ENCODE measurements around the gene CACNA1C.

Gene CACNA1C

DNA sequence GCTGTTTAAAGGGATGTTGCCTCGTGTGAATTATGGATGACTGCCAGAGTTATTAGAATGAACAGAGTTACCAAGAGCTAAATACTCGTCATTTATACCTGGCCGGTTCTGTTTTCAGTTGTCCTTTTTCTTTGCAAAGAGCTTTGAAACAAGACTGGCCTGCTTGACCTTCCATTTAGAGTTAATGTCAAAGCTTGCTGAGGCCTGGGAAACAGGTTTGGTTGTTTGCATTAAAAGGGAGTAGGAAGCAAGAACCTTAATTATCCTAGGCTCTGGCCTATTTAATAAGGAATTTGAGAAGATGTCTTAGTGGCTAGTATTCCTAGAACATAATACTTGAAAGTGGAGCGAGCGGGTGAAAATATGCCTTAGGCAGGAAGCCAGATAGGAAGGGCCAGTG, 233.3 kb downstream of the CACNA1C start:
- DNase-seq = no peak

DNA sequence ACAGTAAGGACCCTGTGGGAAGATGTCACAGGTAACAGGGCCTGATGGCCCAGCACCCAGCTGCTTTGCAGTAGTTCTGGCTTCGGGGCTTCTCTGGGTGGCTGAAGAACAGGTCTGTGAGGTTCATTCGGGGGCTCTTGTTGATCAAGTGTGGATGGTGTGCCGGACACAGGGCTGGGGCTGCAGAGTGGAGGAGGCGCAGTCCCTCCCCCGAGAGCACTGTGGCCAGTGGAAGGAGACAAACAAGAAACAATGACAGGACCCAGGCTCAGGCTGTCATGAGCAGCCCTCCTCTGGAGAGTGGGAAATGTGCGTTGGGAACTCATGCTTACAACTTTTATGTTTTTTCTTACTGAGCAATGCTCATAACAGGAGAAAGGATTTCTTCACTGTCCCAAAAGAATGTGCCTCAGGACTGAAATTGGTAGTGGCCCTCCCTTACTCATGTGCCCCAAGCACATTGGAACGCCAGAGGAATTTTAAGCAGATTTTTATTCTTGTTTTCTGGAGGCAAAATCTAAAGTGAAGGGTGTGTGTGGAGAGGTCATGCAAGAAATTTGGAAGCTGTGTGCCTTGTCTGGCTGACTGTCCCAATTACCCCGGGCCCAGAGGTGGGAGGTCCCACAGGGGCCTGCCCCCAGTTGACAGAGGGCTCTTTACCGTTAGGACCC, 233.8 kb downstream of the CACNA1C start:
- DNase-seq = peak; percentile 80

DNA sequence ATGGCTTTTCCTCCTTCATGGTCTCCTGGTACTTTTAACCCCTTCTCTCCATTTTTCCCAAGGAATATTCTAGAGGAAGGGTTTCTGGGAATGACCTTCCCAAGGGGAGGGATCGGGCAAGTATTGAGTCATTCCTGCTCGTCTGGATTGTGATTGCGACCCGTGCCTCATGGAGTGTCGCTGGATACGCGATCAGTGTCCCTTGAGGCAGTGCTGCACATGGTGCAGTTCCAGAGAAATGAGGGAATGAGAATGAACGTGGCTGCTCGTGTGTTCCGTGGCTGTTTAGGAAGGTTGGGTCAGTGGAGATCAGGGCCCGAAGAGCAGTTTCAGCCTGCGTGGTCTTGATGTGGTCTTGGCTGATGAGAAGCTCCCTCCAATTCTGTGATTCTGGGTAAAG, 234.4 kb downstream of the CACNA1C start:
- DNase-seq = no peak

DNA sequence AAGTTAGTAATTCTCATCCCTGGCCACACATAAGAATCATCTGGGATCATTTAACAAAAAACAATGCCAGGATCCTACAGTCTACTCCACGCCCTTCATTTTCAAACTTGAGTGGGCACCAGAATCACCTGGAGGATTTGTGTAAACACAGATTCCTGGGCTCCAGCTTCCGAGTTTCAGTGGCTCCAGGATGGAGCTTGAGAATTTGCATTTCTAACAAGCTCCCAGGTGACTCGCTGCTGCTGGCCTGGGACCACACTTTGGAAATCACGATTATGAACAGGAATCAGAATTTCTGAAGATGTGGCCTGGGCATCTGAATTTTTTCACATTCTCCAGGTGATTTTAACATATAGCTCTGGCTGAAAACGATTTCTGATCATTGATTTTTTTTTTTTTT, 234.8 kb downstream of the CACNA1C start:
- DNase-seq = no peak

DNA sequence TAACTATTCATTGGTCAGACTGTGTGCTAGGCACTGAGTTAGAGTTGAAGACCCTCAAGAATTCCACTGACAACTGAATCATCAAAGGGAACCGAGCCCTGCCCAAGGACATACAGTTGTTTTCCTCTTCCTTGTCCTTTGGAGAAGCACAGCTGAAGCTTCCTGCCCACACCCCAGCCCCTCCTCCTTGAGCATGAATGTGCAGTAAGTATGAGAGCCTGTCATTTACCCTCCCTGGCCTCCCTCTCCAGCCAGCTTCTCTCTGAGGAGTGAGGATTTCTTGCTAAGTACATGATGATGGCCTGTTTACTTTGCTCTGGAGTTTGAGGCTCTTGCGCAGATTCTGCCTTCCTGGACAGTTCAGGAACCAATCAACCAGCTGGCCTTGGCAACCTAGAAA, 235.2 kb downstream of the CACNA1C start:
- DNase-seq = peak; percentile 68

DNA sequence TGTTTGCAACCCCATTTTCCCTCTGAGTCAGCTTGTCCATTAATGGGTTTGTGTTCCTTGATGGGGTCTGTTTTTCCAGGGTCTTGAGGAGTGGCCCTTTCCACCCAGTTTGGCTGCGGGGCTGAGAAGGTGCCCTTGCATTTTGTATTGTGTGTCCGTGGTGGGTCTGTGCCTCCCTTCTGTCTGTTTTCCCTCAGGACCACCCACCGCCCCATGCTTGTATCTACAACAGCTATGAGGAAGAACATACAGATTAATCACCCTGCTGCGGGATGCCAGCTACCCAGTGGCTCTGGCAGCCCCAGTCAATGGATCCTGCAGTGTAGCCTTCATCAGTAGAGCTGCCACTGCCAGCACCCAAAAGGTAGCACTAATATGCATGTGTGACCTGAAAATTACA, 235.7 kb downstream of the CACNA1C start:
- no peak for DNase-seq

DNA sequence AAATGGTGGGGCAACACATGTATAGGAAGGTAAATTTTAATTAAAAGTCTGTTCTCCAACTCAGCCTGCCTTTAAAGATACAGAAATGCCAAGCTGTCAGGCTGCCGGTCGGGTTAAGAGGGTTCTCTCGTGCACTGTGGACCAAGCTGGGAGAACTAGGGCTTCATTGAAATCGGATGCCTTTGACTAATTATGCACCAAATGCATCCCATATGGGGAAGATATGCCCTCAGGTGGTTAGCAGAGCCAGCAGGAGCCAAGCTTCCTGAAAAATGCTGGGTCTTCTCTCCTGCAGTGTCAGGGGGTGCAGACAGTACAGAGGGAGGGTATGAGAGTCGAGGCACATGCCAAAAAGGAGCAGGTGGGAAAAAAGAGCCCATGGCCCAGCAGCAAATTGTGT, 236.1 kb downstream of the CACNA1C start:
- DNase-seq = no peak

DNA sequence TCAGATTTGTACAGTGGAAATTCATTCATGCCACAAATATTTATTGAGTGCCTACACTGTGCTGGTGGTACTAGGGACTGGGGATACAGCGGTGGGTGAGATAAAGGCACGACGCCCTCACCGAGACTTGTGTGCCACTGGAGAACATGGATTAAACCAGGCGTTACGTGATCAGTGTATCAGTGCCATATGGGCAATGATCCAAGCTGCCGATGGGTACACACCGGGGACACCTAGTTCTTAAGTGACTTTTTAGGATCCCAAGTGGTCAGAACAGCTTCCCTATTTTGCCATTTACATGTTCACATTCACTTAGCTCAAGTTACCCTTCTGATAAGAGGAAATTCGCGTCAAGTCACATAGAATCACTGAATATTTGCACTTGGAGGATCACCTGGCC, 236.7 kb downstream of the CACNA1C start:
- no peak for DNase-seq

DNA sequence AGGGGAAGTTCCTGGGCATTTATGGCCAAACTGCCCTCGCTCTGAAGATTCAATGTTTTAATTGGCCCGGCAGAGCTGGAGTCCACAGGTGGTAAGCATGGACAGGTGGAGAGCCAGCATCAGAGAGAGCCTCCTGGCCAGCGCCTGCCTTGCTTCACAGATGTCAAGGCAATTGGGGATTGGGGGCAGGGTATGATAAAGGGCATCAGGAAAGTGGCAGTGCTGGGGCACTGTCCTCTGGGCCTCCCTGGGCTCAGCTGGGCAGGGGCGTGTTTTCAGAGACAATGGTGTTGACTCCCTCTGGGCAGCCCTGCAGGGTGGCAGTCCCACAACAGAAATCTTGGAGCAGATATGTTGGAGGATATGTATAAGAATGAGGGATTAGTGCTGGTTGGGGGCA, 237.3 kb downstream of the CACNA1C start:
- no peak for DNase-seq

DNA sequence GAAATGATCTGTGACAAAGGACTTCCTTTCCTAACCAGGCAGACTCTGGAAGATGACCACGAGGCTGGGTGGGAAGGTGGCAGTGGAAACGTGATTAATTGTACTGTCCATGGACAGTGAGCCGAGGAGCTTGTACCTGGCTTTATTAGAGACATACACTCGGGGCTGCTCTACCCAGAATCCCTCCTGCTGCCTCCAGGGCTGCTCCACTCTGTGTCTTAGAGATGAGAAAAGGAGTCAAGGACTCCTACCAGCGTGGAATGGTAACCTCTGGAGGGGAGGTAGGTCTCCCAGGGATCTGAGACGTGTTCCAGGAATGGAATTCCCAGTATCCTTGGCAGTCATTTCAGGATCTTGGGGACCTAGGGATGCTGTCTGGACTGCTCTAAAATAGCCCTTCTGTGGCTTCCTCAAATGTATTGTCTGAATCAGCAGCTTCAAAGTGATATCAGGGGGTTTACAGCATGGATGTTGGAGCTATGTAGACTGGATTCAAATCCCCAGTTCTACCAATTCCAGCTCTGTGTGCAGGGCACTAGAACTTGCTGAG, 237.8 kb downstream of the CACNA1C start:
- peak; percentile 61 for DNase-seq

DNA sequence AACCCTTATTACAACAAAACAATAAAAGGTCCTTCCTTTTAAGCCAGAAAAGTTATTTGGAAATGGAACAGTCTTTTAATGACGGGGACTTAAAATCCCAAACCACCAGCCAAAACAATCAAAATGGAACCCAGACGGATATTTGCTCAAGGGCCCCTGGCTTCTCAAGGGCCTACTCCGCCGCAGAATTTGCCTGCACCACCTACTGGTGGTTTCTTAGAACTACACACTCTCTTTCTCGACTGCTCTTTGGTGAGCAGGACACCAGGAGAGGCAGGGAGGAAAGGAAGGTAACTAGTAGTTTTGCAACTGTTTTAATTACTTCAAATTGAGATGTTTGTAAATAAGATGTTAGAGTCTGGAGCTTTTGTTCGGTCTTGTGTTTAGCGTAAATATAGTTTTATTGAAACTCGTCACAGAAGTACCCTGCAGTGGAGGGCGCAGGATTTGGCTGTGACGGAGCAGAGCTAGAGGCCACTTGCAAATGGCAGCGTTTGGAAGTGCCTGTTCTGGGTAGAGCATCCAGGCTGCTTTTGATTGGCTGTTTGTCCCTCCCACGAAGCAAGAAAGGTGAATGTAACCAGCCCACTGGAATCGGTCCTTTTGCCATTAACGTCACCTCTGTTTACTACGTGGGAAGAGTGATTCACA, 238.5 kb downstream of the CACNA1C start:
- DNase-seq = no peak

DNA sequence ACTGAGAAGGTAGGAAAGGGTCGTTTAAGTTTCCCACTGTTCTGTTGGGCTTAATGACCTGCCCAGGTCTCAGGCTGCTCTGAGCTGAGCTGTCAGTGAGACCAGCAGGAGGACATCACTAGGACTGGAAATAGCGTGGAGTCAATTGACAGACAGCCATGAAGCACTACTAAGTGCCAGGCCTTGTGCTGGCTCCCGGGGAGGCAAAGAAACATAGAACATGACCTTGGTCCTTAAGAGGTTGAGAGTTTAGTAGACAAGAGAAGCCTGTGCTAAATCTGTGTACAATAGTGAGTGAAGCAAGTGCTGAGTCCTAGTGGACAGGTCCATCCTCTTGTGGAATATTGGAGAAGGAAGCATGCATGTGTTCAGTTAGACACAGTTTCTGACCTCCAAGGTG, 239.2 kb downstream of the CACNA1C start:
- DNase-seq = no peak

DNA sequence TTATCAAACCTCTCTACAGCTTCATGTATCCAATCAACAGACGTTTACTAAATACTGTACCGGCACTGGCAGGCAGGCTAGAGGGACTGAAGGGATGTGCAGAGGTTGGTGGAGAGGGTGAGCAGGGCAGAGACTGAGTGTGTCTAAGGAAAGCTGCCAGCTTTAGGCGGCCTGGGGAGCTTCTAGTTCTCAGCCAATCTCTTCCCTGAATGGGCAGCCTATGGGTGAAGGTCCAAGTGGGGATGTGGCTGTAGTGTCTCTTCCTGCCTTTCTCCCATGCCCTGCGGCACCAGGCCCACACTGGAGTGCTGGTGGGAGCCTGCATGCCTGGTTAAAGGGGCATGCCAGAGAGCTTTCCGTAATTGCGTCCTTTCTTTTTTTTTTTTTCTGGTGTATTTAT, 239.8 kb downstream of the CACNA1C start:
- no peak for DNase-seq

DNA sequence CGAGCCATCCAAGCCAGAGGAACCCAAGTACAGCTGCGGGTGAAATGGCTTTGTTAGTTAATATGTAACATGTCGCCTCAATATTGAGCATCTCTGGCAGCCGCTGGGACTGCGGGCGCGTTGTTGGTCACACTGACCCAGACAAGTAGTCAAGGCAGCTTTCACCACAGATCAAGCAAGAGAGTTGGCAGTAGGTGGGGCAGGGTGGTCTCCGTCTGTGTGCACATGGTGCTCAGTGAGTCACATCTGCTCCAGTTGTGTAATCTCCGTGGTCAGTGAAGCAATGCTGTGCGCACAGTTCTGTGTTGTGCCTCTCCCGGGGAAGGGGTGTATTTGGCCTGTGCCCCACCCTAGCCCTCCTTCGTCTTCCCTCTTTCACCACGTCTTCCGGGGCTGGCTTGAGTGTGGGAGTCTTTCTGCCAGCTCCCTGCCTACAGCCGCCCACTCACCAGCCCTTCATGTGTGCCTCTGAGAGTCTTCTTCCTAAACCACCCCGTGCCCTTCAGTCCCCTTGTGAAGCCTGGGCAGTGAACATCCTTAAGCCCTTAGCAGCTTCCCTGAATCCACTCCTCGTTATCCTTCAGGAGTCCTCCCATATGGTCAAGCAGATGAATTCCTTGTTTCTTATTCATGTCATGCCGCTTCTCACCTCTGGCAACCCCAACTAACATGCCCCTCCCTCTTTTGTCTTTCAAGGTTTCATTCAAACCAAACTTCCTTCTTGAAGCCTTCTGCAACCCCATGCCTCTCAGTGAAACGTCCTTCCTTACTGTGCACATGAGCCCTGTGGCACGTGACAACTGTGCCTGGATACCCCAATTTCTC, 242.1 kb downstream of the CACNA1C start:
- DNase-seq = peak; percentile 71

DNA sequence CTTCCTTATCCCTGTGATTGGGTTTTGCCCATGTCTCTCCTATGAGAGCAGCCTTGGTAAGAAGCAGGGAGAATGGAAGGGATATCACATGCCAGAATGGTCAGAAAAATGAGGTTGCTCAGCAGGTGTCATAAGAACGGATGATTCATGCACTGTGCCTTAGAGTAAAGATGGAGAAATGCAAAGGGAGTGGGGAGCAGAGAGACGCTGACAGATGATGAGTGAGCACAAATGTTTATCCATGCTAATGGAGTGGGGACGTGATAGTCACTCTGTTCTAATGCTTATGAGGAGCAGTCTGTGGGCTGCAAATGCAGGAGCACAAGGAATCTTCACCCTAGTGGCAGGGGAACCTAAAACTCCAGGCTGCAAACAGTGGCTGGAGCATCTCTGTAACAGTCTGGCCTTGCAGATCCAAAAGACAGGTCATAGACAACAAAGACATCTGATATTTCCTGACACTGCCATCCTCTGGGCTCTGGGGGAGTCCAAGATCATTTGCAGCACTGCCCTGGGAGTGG, 243.2 kb downstream of the CACNA1C start:
- peak; percentile 85 for DNase-seq

DNA sequence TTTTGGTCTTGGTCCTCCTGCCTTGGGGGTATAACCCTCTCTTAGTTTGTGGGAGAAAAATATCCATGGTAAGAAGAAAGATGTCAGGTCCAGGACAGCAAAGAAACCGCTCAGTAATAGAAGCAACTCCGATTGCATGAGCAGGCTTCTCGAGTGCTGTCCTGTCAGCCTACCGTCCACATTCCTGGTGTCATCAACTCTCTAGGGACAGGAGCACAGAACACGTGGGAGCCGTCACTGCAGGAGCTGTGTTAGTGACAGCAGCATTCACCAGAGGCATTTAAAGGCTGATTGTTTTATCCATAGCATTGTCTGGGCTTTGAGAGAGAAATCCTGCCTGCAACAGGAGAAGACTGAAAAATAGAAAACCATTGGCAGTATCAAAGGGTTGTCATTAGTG, 244.2 kb downstream of the CACNA1C start:
- DNase-seq = no peak

DNA sequence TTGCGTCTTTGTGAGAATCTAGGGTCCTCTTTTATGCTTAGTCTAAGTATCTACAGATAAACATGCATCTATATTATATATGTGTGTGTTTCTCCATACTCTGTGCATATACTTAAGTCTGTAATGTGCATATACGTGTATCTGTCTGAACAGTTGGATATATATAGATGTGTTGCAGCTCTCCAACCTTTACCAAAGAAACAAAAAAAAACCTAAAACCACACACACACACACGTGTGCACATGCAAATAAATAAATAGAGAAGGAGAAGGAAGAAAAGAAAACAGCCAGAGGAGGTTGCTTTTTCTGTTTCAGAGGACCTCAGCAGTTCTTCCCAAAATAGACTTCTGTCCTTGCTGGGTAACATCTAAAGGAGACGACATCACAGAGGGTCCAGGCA, 244.9 kb downstream of the CACNA1C start:
- DNase-seq = no peak

DNA sequence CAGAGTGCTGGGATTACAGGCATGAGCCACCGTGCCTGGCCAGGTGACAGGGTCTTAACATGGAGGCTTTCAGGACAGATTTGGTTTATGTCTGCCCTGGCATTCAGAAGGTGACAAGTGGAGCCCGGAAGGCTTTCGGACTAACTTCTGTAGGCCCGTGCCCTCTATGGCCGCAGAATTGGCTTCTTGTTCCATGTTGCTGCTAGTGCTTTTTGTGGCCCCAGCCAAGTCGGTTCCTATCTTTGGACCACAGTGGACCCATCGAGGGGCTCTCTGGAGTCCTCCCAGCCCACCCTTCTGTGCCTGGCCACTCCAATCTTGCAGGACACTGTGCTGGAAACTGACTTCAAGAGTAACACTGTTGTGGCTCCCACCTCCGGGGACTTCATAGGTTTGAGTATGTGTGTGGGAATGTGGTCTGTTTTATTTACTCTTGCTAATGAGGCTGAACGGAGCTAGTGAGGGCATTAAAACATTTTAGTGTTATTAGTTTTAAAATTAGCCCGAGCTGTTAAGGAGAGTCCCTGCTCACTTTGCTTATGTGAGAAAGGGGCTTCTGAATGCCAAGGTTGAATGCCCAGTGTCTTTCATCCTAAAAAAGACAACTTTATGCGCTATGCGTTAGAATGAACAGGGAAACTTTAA, 245.9 kb downstream of the CACNA1C start:
- no peak for DNase-seq

DNA sequence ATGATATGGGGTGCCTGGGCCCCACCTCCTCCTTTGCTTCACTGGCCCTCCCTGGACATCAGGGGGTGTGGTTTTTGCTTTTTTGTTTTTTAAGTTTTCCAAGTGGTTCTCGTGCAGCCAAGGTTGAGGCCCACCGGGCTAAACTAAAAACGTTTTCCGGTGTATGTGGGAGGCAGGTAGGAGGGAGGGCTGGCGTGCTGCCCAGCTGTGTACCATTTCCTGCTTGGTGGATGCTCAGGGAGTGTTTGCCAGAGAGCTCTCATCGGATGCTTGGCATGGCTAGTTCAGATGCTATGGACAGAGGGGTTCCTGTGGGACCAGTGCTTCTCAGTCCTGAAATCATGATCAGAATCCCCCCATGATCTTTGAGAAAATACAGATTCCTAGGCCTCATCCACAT, 246.4 kb downstream of the CACNA1C start:
- DNase-seq = no peak

DNA sequence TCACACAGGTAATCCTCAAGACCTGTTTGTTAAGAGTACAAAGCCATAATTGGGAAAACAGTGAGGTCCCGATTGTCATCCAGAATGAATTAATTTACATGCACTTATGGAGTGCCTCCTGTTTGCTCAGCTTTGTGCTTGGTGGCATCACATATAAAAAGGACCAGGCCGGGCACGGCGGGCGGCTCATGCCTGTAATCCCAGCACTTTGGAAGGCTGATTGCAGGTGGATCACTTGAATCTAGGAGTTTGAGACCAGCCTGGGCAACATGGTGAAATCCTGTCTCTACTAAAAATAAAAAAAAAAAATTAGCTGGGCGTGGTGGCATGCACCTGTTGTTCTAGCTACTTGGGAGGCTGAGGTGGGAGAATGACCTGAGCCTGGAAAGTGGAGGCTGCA, 247.4 kb downstream of the CACNA1C start:
- DNase-seq = no peak

DNA sequence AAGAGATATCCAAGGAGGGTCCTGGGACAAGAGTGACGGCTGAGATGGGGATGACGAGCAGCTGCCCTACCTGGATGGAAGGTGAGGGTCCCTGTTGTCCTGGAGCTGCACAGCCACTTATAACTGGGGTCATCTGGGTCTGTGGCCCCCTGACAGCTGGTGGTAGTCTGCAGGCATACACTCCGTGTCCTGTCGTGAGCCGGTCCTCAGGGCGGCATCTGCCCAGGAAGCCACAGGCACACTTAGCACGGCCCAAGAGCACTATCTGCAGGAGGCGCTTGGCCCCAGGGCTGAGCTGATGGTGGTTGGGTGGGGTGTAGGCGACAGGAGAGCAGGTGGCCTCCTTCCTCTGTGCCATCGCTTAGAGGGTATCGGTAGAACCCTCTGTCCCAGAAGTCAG, 248.1 kb downstream of the CACNA1C start:
- DNase-seq = no peak

DNA sequence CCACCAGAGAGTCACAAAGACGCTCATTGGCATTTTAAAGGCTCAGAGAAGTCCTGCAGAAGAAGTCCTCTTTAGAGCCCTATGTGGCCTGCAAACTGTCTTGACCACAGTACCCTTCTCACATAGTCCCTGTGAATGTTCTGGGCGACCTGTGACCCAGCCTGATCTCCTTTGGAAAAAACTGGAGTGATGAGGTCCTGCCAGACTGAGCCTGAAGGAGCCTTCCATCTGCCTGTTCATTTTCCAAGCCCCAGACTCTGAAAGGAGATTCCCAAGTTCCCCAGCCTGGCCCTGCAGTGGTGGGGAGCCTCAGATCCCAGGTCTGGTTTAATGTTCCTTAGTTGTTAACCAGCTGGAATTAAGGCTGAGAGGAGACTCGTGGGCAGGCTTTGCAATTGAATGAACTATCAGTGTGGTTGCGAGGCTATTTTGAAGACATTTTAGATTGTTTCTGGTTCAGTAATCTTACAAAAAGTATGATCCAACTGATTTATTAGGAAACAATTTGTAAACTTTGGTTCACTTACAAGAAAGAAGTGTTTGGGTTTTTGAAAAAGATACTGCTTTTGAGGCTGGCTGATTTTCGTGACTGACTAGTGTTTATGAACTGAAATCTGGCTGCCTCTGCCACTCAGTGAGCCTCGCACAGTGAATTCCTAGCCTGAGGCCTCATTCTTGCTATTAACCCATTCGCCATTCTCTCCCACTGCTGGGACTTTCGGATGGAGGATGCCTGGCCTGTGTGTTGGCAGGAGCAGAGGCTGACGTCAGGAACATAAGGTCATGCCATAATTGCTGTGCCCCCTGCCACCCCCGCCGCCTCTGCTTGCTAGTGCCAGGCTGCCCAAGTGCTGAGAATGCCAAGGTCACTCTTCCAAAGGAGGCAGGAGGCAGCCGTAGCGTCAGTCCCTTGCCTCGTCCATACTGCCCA, 249.0 kb downstream of the CACNA1C start:
- DNase-seq = peak; percentile 63
